Measurements from ENCODE around the gene RRP7A.
"Not testable (repeated sequence)": the region's sequence is repeated elsewhere in the genome, so short reads cannot be mapped to it uniquely, and the experiment has no call there.

Gene RRP7A

DNA sequence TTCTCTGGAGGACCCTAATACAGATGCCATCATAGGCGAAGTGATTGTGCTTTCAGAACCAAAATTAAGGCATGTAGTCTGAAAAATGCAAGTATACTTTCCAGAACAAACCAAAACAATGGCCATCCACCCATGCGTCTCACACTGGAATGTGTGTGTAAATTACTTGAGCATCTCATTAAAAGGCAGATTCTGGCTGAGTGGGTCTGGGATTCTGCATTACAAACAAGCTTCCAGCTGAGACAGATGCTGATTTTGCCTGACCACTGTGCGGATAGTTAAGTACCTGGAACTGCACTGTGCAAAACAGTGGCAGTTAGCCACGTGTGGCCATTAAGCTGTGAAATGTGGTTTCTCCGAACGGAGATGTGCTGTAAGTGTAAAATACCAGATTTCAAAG is 26.2 kb downstream of the RRP7A start:
- no peak for DNase-seq

DNA sequence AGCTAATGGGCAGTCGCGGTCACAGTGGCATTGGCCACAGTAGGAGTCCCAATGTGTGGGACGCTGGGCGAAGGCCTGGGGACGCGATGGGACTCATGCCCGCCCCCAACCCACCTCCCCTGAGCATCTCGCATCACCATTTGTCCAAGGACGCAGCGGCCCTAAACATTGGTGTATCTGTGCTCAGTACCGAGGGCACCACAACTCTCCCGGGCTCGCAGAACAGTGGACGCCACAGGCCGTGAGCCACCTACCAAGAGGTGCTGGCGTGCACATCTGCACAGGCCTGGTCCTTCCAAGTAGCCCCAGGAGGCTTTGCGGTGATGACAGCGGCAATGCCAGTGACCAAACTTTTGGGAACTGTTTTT is 27.3 kb downstream of the RRP7A start:
- no peak for DNase-seq

DNA sequence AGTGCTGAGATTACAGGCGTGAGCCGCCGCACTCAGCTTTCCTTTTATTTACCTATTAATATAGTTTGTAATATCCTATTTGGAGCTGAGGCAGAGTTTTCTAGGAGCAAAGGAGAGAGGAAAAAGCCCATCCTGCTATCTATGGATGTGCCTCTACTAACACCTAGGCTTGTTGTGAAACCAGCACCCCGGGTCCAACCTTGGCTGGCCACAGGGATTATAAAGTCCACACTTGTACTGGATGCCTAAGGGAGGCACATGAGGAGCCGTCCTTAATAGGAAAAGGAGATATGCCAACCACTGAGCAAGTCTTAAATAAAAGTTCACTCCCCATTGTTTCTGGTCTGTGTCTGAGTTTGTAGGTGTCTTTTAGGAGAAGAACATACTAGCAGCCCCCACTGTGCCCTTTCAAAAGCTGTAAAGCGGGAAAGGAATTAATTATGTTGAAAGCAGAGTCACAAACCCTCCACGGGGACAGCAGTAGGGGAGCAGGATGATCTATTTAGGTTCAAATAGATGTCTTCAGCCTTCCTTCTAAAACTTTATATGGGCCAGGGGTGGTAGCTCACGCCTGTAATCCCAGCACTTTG is 29.3 kb downstream of the RRP7A start:
- DNase-seq = no peak

DNA sequence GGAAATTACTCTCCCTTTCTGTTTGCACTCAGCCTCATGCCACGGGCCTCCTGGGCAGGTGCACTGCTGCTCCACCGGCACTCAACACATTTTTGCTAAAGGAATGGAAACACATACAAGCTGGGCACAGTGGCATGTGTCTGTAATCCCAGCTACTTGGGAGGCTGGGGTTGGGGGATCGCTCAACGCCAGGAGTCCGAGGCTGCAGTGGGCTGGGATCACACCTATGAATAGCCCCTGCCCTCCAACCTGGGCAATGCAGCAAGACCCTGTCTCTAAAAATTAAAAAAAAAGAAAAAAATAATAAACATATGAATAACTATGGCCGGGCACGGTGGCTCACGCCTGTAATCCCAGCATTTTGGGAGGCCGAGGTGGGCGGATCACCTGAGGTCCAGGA is 30.6 kb downstream of the RRP7A start:
- DNase-seq = no peak

DNA sequence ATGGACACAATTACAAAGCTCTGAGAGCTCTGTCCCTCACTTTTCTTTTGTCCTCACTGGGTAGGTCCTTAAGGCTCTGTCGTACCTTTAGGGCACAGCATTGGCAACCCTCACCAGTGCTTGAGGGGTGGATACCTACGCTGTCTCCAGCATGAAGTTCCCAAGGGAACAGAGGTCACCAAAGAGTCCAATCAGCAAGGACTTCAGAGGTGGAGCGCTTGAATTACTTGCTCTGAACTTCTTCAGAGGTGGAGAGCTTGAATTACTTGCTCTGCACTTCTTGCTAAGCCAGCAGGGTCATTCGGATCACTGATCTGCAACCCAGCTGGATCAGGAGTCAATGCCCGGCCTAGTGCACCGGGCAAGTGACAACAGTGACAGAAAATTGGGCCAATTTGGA is 35.1 kb downstream of the RRP7A start:
- DNase-seq = no peak

DNA sequence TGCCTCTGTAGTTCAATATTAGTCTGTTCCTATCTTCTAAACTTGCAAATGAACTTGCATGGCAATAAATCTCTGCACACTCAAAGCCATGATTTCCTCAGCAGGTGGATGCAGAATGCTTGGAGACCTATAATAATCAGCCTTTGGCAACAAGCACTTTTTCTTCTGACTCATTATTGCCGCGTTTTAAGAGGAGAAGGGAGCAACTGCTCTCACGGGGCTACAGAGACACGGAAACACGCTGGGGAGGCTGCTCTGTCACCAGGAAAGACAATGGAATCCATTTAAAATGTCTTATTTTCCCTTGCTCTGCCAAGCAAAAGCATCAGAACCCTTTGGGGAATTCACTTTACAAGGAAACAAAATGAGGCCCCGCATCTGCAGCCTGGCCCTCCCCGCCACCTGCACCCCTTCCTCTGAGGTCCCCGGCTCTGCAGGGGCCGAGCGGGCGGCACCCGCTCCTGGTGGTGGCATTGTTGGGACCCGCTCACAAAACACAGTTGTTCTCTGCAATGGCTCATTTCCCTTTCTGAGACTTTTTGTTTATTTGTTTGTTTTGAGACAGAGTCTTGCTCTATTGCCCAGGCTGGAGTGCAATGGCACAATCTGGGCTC is 35.9 kb downstream of the RRP7A start:
- DNase-seq = not testable (repeated sequence)

DNA sequence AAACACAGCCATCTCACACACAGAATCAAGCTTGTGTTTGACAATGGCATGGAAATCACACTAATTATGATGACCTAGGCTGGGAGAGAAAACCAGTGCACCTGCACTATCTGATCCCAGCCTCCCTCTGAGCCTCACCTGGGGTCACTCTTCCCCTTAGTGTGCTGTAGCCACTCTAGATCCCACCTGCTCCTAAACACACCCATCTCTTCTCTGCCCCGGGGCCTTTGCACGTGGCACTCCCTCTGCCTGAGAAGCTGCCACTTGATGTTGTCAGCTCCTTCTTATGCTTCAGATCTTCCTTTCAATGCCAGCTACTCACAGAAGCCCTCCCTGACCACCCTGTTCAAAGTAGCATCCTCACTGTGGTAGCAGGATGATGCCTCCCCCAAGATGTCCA is 44.5 kb downstream of the RRP7A start:
- no peak for DNase-seq

DNA sequence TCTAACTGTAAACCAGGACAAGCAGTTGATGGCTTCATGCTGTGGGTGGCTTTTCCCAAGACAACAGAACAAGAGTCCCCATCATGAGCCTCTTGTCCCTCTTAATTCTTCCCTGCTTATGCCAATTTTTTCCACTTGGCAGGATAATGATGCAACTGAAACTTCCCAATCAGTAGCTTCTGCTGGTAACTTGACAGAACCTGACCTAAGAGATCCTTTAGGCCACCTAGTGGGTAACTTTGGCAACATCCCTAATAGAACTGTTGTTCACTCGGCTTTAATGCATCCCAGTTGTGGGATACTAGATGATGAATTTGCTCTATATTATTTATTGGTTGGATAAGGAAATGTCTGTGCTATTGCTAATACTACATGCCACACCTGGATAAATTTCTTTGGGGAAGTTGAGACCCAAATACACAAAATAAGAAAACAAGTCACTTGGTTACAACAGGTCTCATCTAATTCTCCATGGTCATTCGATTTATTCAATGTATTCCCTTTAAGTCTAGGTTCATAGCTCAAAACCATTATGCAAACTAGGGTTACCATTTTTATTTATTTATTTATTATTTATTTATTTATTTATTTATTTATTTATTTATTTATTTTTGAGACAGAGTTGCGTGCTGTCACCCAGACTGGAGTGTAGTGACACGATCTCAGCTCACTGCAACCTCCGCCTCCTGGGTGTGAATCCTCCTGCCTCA is 46.0 kb downstream of the RRP7A start:
- no peak for DNase-seq

DNA sequence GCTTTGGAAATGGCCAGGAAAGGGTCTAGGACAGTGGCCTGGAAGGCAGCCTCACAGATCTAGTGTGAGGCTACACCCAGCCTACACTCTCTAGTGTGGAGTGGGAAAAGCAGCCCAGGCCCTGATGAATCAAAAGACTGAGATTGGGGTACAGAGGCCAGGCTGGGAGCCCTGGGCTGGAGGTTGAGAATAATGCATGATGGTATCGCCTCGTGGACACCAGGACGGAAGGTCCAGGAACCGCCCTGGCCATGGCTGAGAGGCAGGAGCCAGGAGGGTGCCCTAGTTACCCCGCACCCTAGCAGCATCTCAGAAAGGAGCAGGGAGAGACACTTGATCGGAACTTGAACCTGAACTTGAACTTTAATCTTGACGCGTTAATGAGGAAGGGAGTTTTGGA is 46.9 kb downstream of the RRP7A start:
- no peak for DNase-seq

DNA sequence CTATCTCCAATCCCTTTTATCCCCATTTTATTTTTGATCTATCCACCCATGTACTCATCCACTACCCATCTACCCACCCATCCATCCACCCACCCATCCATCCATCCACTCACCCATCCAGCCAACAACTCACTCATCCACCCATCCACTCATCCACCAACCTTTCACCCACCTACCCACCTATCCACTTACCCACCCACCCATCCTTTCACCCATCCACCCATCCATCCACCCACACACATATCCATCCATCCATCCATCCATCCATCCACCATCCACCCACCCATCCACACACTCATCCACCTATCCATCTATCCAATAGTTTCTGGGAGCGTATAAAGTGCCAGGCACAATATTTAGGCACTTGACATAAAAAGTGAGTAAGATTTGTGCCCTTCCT is 48.2 kb downstream of the RRP7A start:
- no peak for DNase-seq

DNA sequence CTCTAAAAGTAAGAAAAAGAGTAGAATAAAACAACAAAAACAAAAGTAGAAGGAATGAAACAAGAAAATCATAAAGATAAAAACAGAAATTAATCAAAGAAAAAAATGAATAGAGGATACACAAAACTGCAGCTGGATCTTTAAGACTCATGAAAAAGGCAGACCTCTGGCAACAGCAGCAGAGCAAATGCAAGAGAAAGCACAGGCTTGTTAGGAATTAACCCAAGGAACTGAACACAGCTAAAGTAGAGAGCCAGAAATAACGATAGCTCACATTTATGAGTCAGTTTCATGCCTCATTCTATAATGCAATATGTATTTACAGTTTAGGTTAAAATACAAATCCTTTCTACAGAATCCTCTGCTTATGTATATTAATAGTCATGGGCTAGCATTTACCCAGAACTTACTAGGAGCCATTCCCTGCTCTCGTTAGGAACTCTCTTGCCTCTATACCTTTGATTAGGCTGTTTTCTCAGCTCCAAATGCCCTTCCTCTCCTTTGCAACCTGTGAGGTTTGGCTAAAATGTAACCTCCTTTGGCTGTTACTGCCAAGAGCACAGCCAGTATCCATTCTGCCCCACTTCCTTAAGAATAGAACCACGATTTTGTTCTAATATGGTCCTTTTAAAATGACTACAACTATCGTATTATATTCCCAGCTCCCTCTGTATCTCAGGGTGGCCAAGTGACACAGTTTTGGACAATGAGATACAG is 49.1 kb downstream of the RRP7A start:
- DNase-seq = no peak

DNA sequence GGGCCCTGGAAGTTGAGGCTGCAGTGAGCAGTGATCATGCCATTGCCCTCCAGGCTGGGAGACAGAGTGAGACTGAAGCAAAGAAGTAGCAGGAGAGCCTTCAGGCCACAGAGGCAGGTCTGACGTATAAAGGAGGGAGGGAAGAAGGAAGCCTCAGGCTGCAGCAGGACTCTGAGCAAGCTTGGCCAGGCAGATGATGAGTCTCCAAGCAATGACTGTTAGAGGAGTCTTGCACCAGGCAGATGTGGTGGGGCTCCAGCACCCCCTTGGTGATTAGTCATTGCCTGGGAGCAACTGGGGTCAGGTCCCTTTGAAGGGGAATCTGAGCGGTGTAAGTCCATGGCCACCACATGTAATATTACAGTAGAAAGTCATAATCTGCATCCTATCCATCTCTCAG is 50.8 kb downstream of the RRP7A start:
- DNase-seq = no peak

DNA sequence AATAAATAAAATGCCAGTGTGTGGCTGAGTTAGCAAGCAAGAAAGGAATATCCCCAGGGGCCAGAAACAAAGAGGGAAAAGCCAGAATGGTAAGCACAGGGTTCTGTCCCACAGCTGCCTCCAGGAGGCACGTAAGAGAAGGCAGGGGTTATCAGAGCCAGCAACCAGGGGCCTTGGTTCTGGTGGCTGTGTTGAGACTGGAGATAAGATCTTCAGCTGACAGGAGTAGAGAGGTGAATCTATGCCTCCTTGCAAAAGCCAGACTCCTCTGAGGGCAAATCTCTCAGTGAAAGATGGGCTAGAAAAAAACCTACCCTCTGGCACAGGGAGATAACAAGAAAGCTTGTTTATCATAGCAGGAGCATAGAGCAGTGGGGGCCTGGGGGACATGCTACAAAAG is 57.6 kb downstream of the RRP7A start:
- DNase-seq = no peak

DNA sequence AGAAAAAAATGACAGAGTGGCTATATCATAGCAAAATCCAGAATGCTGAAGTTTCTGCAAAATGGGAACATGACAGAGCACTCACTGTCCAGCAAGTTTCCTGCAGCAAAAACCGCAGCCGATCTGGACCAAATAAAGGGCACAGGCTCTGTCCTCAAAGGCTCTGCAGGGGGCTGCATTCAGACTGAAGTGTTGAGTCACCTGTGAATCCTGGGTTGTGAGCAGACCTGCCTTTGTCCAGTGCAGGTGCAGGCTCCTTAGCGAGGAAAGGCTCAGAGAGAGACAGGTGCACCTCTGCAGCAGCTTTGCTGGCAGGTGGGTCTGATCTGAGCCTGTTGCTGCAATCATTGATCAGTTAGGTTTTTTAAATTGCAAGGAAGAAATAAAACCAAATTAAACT is 58.1 kb downstream of the RRP7A start:
- no peak for DNase-seq
